Gastroesophageal sphincter (tissue), 4 donors: Measurements from ENCODE around the gene CDH15. TPM values are rescaled to one million over a fixed set of nuclear protein-coding genes. Genes with fewer than 3 reads are reported as not detected.
A peak's percentile ranks its signal among the peaks of the same experiment; 100 is the strongest.

Source experiments
- ATAC-seq: fragments of 150-250 bp; one replicate; pipeline ENCODE4 v1.9.1; 2016; ENCODE audit warnings: mild to moderate bottlenecking, moderate library complexity
- H3K27ac ChIP-seq, 4 donors: fragments of 200-600 bp; sonication (generic) in 3 of 4; 1 replicate in 3 of 4; 2 replicates in 1 of 4; pipeline ENCODE4 v1.5.1; 2016 to 2019
- H3K27me3 ChIP-seq: fragments of 200-600 bp; sonication (generic); one replicate; pipeline ENCODE4 v1.5.1; 2019
- H3K36me3 ChIP-seq, 2 donors: fragments of 200-600 bp; sonication (generic); one replicate each; pipeline ENCODE4 v1.5.1; 2019; ENCODE audit warnings: control low read depth in 1 of 2
- H3K4me1 ChIP-seq, 3 donors: fragments of 200-600 bp; sonication (generic); 1 replicate in 2 of 3; 2 replicates in 1 of 3; pipeline ENCODE4 v1.5.1; 2016 to 2019; ENCODE audit warnings: control low read depth in 2 of 3
- H3K4me3 ChIP-seq, 2 donors: fragments of 200-600 bp; sonication (generic); one replicate each; pipeline ENCODE4 v1.5.1; 2019; ENCODE audit warnings: mild to moderate bottlenecking in 1 of 2, moderate library complexity in 1 of 2
- H3K9me3 ChIP-seq, 3 donors: fragments of 200-600 bp; sonication (generic); one replicate each; pipeline ENCODE4 v1.5.1; 2017 to 2019; ENCODE audit warnings: control low read depth in 2 of 3
- EP300 ChIP-seq: sonication (generic); formaldehyde crosslinking; IDR thresholded peaks from one replicate; pipeline ENCODE4 v1.6.1; 2017; ENCODE audit warnings: antibody characterized with exemption, mild to moderate bottlenecking
- POLR2A ChIP-seq, 2 donors: fragments of 450-650 bp; IDR thresholded peaks; one replicate each; pipeline ENCODE4 v1.6.1; 2017; ENCODE audit warnings: antibody characterized with exemption in 2 of 2, mild to moderate bottlenecking in 2 of 2, moderate library complexity in 1 of 2
- POLR2AphosphoS5 ChIP-seq: sonication (generic); formaldehyde crosslinking; IDR thresholded peaks from one replicate; pipeline ENCODE4 v1.6.1; 2017; ENCODE audit warnings: antibody characterized with exemption
- WGBS, 2 donors: methylation state at CpG; one replicate each; pipeline ENCODE4 v1.1.5; 2018; ENCODE audit warnings: low coverage in 1 of 2; 5-methylcytosine and 5-hydroxymethylcytosine counted together
- total RNA-seq, 4 donors: library from RNA; depleted of rRNA; stranded (reverse); fragments of >200 nt; gene quantifications; one replicate each; pipeline ENCODE4 v1.1.0, GENCODE V29; 2016
- TF ChIP-seq, protein P1 (sequence below), 4 experiments: fragments of 200-600 bp in 2 of 4; fragments of 450-650 bp in 2 of 4; sonication (generic) in 1 of 4; IDR thresholded peaks; one replicate each; pipeline ENCODE4 v1.5.1; 2017 to 2019; ENCODE audit warnings: antibody characterized with exemption in 4 of 4, mild to moderate bottlenecking in 2 of 4, moderate library complexity in 2 of 4

The CDH15 gene
- total RNA-seq, 4 donors from 2014 or later: 0.15 to 1.1 (median 0.27) TPM; not detected in 1

DNA sequence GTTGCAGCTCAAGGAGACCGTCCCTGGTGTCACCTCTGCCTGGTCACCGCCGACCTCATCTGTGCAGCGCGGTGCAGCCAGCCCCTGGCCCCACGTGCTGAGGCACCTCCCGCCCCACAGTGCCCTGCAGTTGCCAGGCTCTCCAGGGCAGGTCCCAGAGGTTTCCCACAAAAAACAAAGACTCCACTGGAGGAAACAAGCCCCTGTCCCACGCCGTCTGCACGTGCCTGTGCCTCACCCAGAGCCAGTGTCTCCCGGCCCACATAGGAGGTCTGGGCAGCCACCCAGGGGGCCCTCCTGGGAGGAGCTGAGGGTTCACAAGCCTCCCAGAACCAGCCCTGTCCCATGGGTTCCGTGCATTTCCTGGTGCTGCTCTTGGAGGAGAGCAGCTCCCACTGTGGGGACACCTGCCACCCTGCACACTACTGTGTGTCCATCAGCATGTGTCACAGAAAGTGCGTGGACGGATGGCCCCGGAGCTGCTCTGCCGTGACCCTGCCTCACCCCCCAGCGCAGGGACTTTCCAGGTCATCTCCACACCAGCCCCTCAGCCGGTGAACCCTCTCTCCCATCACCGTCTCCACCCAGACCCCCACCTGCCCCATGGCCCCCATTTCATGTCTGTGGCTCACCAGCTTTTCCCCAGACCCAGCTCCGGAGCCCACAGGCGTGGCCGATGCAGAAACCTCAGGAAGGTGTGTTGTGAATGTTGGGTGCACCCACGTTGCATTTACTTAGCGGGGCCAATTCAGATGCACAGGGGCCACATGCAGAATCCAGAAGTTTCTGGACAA, 17.0 kb upstream of the CDH15 start:
- H3K36me3 ChIP-seq: peaks cover 0 to 33% of the 10 kb centered on the region in 2 donors
- no peaks in the 10 kb centered on the region for H3K9me3 ChIP-seq
- WGBS, 2 donors: 9% methylated on average over 4 of the region's 24 CpGs; no CpG with 5 or more reads in 1 of the 2 donors
- H3K4me1 ChIP-seq: peaks cover 0 to 30% (median 9%) of the 10 kb centered on the region in 3 donors
- no peak overlapping the region for H3K4me3 ChIP-seq
- ATAC-seq: no peak
- H3K27ac ChIP-seq: peak overlapping the region in 2 of 4 donors; percentile 54 to 64
- TF ChIP-seq POLR2AphosphoS5: no peak
- H3K27me3 ChIP-seq: peaks cover 4% of the 10 kb centered on the region

DNA sequence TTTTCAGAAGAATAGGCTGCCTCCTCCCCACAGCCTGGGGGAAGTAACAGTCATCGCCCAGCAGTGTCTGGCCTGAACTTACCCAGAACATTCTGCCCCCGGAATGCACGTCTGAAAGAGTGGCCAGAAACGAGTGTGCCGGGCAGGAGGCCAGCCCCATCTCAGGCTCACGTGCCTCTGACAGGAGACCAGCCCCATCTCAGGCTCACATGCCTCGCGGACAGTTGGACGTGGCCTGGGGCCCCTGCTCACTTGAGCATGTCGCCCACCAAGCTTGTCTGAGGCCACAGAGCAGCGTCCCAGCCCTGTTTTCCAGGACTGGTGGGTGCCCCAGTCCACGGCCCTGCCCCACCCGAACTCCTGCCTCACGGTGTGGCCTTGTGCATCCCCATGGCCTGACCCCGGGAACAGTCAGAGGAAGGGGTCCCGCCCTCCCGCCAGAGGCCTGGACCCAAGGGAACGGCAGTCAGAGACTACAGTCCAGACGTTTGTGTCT, 16.3 kb upstream of the CDH15 start:
- no peak for TF ChIP-seq EP300
- peak; percentile 72 for TF ChIP-seq POLR2AphosphoS5
- H3K36me3 ChIP-seq: peaks cover 0 to 27% of the 10 kb centered on the region in 2 donors
- no peak overlapping the region for H3K4me3 ChIP-seq
- H3K4me1 ChIP-seq: peaks cover 0 to 30% (median 9%) of the 10 kb centered on the region in 3 donors
- WGBS, 2 donors: 13% methylated on average over 8 of the region's 19 CpGs; no CpG with 5 or more reads in 1 of the 2 donors
- ATAC-seq: peak; percentile 82
- H3K9me3 ChIP-seq: no peaks in the 10 kb centered on the region
- peak overlapping the region in 2 of 4 donors; percentile 54 to 64 for H3K27ac ChIP-seq
- H3K27me3 ChIP-seq: peaks cover 10% of the 10 kb centered on the region

DNA sequence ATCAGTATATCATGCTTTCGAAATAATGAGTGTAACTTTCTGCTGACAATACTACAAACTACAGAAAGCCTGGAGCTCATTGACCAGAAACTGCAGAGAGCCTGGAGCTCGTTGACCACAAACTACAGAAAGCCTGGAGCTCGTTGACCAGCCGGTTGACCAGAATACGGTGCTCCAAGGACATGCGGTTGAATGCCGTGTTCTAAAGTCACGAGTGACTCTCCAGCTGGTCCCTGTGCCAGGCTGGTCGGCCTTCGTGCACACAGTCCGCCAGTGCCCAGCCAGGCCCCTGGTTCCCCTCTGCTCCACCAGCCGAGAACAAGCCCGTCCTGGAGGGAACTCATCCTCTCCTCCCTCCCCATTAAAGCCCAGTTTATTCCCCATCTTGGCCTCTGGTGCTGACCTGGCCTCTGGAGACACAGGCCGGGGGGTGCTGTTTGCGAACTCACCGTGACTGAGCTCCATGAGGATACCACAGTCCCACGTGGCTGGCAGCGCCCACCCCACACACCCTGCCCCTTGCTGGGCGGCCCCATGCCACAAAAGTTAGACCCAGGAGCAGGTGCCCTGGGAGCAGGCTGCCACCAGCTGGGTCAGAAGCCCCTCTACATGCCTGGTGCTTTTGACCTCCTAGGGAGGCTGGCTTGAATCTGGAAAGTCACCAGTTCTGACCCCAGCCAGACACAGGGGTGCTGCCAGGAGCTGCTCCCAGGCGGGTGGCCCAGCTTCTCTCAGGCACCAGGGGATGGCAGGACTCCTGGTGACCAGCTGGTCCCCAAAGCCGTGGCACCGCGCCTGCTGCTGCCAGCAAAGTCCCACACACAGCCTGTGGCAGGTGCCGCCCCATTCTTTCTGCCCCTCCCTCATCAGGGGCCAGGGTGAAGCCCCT, 15.5 kb upstream of the CDH15 start:
- no peaks in the 10 kb centered on the region for H3K9me3 ChIP-seq
- H3K27me3 ChIP-seq: peaks cover 18% of the 10 kb centered on the region
- 69 to 74% methylated on average over 3 to 4 of the region's 24 CpGs for WGBS, 2 donors
- no peak overlapping the region for H3K4me3 ChIP-seq
- H3K4me1 ChIP-seq: peaks cover 0 to 30% (median 9%) of the 10 kb centered on the region in 3 donors
- peaks cover 0 to 18% of the 10 kb centered on the region in 2 donors for H3K36me3 ChIP-seq
- H3K27ac ChIP-seq: peak overlapping the region in 1 of 4 donors; percentile 64
- ATAC-seq: no peak
- TF ChIP-seq, protein P1, sequence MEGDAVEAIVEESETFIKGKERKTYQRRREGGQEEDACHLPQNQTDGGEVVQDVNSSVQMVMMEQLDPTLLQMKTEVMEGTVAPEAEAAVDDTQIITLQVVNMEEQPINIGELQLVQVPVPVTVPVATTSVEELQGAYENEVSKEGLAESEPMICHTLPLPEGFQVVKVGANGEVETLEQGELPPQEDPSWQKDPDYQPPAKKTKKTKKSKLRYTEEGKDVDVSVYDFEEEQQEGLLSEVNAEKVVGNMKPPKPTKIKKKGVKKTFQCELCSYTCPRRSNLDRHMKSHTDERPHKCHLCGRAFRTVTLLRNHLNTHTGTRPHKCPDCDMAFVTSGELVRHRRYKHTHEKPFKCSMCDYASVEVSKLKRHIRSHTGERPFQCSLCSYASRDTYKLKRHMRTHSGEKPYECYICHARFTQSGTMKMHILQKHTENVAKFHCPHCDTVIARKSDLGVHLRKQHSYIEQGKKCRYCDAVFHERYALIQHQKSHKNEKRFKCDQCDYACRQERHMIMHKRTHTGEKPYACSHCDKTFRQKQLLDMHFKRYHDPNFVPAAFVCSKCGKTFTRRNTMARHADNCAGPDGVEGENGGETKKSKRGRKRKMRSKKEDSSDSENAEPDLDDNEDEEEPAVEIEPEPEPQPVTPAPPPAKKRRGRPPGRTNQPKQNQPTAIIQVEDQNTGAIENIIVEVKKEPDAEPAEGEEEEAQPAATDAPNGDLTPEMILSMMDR (IDR thresholded peaks at IDR 0.05): no peak
- TF ChIP-seq EP300 (no peak), POLR2A (IDR thresholded peaks at IDR 0.05) (no peak), POLR2AphosphoS5 (no peak)

DNA sequence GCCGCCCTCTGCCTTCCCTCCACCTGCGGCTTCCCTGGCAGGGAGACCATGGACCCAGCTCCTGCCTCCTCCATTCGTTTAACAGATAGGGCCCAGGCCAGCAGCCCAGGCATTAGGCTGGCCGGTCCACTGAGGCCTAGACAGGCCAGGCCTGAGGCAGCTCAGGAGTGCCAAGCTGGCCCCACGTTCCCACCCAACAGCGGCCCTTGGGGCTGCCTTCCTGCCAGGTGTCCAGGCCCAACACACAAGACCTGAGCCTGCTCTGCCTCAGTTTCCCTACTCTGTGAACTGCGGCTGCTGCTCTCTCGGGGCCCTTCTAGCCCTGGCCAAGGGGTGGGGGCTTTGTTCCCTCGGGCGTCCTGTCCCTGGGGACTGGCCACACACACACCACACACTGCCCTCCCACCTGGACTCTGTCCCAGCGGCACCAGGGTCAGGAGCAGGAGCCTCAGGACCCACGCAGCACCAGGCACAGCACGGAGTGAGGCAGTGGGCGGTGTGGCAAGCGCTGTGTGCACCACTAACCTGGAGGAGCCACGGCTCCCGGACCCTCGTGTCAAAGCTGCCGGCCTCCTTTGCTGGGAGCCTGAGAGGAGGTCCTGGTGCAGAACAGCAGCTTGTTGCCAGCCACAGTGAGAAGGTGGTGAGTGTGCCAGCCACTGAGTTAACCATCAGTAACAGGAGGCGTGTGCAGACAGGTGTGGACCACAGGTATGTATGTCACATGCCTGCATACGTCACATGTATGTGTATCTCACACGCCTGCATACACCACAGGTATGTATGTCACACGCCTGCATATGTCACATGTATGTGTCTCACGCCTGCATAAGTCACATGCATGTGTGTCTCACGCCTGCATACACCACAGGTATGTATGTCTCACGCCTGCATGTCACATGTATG, 14.6 kb upstream of the CDH15 start:
- no peak for TF ChIP-seq POLR2A (IDR thresholded peaks at IDR 0.05)
- TF ChIP-seq EP300: no peak
- TF ChIP-seq, protein P1 (IDR thresholded peaks at IDR 0.05): no peak
- no peak for TF ChIP-seq POLR2AphosphoS5
- Histone ChIP-seq H3K27ac (no peak overlapping the region), H3K36me3 (peaks cover 0 to 9% of the 10 kb centered on the region in 2 donors), H3K4me1 (peaks cover 0 to 30% (median 9%) of the 10 kb centered on the region in 3 donors), H3K27me3 (peaks cover 27% of the 10 kb centered on the region), H3K9me3 (no peaks in the 10 kb centered on the region), H3K4me3 (no peak overlapping the region)
- 91% methylated on average over 7 of the region's 26 CpGs; no CpG with 5 or more reads in 1 of the 2 donors for WGBS, 2 donors
- no peak for ATAC-seq

DNA sequence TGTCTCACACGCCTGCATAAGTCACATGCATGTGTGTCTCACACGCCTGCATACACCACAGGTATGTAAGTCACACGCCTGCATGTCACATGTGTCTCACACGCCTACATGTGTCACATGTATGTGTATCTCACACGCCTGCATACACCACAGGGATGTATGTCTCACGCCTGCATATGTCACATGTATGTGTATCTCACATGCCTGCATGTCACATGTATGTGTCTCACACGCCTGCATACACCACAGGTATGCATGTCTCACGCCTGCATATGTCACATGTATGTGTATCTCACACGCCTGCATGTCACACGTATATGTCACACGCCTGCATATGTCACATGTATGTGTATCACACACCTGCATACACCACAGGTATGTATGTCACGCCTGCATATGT, 13.8 kb upstream of the CDH15 start:
- ATAC-seq: no peak
- Histone ChIP-seq H3K4me1 (peaks cover 0 to 30% (median 9%) of the 10 kb centered on the region in 3 donors), H3K4me3 (no peak overlapping the region), H3K27ac (no peak overlapping the region), H3K27me3 (peaks cover 35% of the 10 kb centered on the region), H3K9me3 (no peaks in the 10 kb centered on the region), H3K36me3 (peaks cover 0 to 1% of the 10 kb centered on the region in 2 donors)
- 84 to 89% methylated on average over 10 to 12 of the region's 12 CpGs for WGBS, 2 donors
- TF ChIP-seq POLR2A (IDR thresholded peaks at IDR 0.05): no peak
- TF ChIP-seq POLR2AphosphoS5: no peak
- no peak for TF ChIP-seq EP300
- TF ChIP-seq, protein P1 (IDR thresholded peaks at IDR 0.05): no peak
